ENCODE measurements around the gene ZBTB47.

ZBTB47 gene

GRCh38 chr3:42691816-42692666 is 38.5 kb downstream of the ZBTB47 start:
- Histone ChIP-seq H2AFZ (no peak overlapping the region), H3K4me1 (peaks cover 3% of the 10 kb centered on the region), H3K27me3 (ENCODE audit: control insufficient read depth, insufficient read depth, low read length) (no peaks in the 10 kb centered on the region), H3K27ac (no peak overlapping the region), H3K4me2 (ENCODE audit: low read length) (no peak overlapping the region), H3K79me2 (no peaks in the 10 kb centered on the region), H3K4me3 (ENCODE audit: low read depth, low read length) (no peak overlapping the region), H3K9me3 (ENCODE audit: control insufficient read depth, low read length) (no peaks in the 10 kb centered on the region), H3K36me3 (ENCODE audit: control insufficient read depth, insufficient read depth, low read length) (no peaks in the 10 kb centered on the region), H3K9ac (no peak overlapping the region)
- TF ChIP-seq CTCF (IDR thresholded peaks at IDR 0.05) = no peak

DNA sequence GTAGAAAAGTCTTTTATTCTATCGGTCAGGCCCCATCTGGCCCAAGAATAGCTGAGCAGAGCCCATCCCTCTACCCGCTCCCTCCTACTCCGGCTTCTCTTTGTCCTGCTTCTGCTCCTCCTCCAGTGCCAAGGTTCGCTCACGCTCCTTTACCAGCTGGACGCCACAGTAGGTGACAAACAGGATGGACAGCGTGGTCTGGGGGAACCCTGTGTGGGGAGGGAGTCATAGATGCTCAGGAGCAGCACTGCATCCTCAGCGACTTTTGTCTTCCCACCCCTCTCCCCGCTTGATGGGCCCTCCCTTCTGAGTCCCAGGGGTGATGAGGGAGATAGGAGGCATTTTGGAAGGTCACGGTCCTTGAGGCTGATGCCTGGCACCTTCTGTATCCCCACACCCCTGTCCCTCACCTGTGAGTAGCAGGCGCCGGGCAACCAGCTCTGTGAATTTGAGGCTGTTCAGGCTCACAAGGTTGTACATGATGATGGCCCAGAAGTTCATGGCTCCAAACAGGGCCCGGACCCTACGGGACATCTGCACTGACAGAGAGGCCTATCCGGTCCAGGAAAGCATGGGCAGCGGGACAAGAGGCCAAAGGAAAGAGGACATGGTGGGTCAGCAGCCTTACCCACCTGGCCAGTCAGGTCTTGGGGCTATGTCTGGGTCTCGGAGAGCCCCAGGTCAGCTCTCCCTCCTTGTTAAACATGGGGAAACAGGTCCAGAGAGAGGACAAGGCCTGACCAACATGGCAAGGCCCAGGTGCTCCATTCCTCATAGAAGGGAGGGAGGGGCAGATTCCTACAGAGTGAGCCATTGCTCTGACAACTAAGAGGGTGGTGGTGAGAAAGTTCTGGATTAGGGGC is 39.4 kb downstream of the ZBTB47 start:
- Histone ChIP-seq H3K4me3 (ENCODE audit: low read depth, low read length) (no peak overlapping the region), H3K36me3 (ENCODE audit: control insufficient read depth, insufficient read depth, low read length) (no peaks in the 10 kb centered on the region), H3K9ac (no peak overlapping the region), H2AFZ (no peak overlapping the region), H3K79me2 (no peaks in the 10 kb centered on the region), H3K9me3 (ENCODE audit: control insufficient read depth, low read length) (no peaks in the 10 kb centered on the region), H3K27me3 (ENCODE audit: control insufficient read depth, insufficient read depth, low read length) (no peaks in the 10 kb centered on the region), H3K27ac (no peak overlapping the region), H3K4me1 (peaks cover 3% of the 10 kb centered on the region), H3K4me2 (ENCODE audit: low read length) (no peak overlapping the region)
- TF ChIP-seq CTCF (IDR thresholded peaks at IDR 0.05) = no peak

DNA sequence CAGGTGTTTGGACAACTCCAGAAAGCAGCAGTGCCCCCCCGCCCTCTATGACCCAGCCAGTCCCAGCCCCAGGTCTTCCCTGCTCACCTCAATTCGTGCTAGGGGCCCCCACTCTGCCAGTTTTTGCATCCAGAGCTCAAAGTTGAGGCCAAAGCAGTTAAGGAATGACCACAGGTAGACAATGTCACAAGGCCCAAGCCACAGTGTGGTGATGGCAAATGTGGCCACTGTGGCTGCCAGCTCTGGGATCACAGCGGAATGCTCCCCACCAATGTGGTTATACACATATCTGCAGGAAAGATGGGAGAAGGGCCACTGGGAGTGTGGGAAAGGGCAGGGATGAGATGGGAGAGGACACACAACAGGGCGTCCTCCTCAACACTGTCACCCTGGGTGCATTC is 40.0 kb downstream of the ZBTB47 start:
- H3K4me2 ChIP-seq (ENCODE audit: low read length) = no peak overlapping the region
- no peak overlapping the region for H3K9ac ChIP-seq
- H3K4me3 ChIP-seq (ENCODE audit: low read depth, low read length) = no peak overlapping the region
- no peaks in the 10 kb centered on the region for H3K79me2 ChIP-seq
- H3K27me3 ChIP-seq (ENCODE audit: control insufficient read depth, insufficient read depth, low read length) = no peaks in the 10 kb centered on the region
- no peaks in the 10 kb centered on the region for H3K36me3 ChIP-seq (ENCODE audit: control insufficient read depth, insufficient read depth, low read length)
- no peak overlapping the region for H3K27ac ChIP-seq
- TF ChIP-seq CTCF (IDR thresholded peaks at IDR 0.05) = no peak
- H3K4me1 ChIP-seq = peaks cover 4% of the 10 kb centered on the region
- H3K9me3 ChIP-seq (ENCODE audit: control insufficient read depth, low read length) = no peaks in the 10 kb centered on the region
- H2AFZ ChIP-seq = no peak overlapping the region

DNA sequence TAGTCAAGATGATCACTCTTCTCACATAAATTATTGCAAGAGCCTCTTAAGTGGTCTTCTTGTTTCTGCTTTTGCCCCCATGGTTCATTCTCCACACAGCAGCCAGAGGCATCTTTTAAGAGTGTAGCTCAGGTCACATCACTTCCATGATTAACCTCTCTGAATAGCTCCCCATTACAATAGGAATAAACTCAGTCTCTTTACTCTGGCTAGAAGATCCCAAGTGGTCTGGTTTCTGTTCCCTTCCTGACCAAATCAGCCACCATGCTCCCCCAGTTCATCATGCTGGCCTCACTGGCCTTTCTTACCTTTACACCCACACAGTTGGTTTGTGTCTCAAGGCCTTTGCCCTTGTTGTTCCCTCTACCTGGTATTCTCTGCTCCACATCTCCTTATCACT is 40.9 kb downstream of the ZBTB47 start:
- Histone ChIP-seq H2AFZ (no peak overlapping the region), H3K9ac (no peak overlapping the region), H3K4me1 (peaks cover 8% of the 10 kb centered on the region), H3K27me3 (ENCODE audit: control insufficient read depth, insufficient read depth, low read length) (no peaks in the 10 kb centered on the region), H3K9me3 (ENCODE audit: control insufficient read depth, low read length) (no peaks in the 10 kb centered on the region), H3K79me2 (no peaks in the 10 kb centered on the region), H3K4me3 (ENCODE audit: low read depth, low read length) (no peak overlapping the region), H3K4me2 (ENCODE audit: low read length) (no peak overlapping the region), H3K36me3 (ENCODE audit: control insufficient read depth, insufficient read depth, low read length) (no peaks in the 10 kb centered on the region), H3K27ac (no peak overlapping the region)
- TF ChIP-seq CTCF (IDR thresholded peaks at IDR 0.05) = no peak
